Endothelial cell of umbilical vein (primary cell): Measurements from ENCODE around the gene CBS. TPM values are rescaled to one million over a fixed set of nuclear protein-coding genes. Genes with fewer than 3 reads are reported as not detected.

Experiments used
- BruUV-seq: library from RNA; stranded (reverse); fragments of 400-500 nt; replicated peaks from 2 replicates; lab custom pipeline; 2021; lab: Mats Ljungman, UMichigan
- CTCF ChIA-PET: fragments of 300-600, 350-600 bp; sonication (Branson Sonifier 250); formaldehyde crosslinking; loops from one replicate; lab custom pipeline; 2021; ENCODE audit warnings: antibody characterized with exemption, inconsistent platforms; lab: Charles Lee
- POLR2A ChIA-PET: fragments of 300-600, 350-600 bp; sonication (Branson Sonifier 250); formaldehyde crosslinking; loops from one replicate; lab custom pipeline; 2021; ENCODE audit warnings: antibody characterized with exemption, inconsistent platforms; lab: Charles Lee
- DNase-seq: peaks from one replicate; pipeline ENCODE4 v3.0.0-alpha.2; 2011; ENCODE audit warnings: low read depth, low spot score
- FAIRE-seq: peaks from 2 replicates; lab custom pipeline; 2011; peaks lifted over from hg19 to GRCh38; lab: Jason Lieb, UNC
- H2AFZ ChIP-seq: 2 replicates; pipeline ENCODE4 v1.6.0; 2012; ENCODE audit warnings: low read depth, low read length, control low read depth, inconsistent platforms
- H3K27ac ChIP-seq: 2 replicates; pipeline ENCODE4 v1.5.1; 2011; ENCODE audit warnings: low read depth, mild to moderate bottlenecking, control low read depth, low read length, moderate library complexity; ENCODE audit not compliant: insufficient read depth
- H3K27me3 ChIP-seq, 2 experiments: 2 replicates each; pipeline versions ENCODE4 v1.6.0 to v1.6.1; 2011; ENCODE audit warnings: low read length in 2 of 2, mixed read lengths in 1 of 2; ENCODE audit not compliant: control insufficient read depth in 2 of 2, insufficient read depth in 2 of 2
- H3K36me3 ChIP-seq, 2 experiments: 2 replicates in 1 of 2; 3 replicates in 1 of 2; pipeline ENCODE4 v1.5.1; 2011; ENCODE audit warnings: low read length in 2 of 2, mild to moderate bottlenecking in 1 of 2, moderate library complexity in 1 of 2; ENCODE audit not compliant: control insufficient read depth in 2 of 2, insufficient read depth in 2 of 2; ENCODE audit errors: extremely low read depth in 1 of 2
- H3K4me1 ChIP-seq: 3 replicates; pipeline ENCODE4 v1.5.1; 2011; ENCODE audit warnings: mild to moderate bottlenecking, low read length; ENCODE audit not compliant: control insufficient read depth, insufficient read depth; ENCODE audit errors: extremely low read depth
- H3K4me2 ChIP-seq: 2 replicates; pipeline ENCODE4 v1.6.1; 2011; ENCODE audit warnings: low read length, control low read depth, mixed read lengths; ENCODE audit not compliant: insufficient read depth
- H3K4me3 ChIP-seq, 3 experiments: fragments of 200-600 bp in 1 of 3; sonication (generic), shearing (Covaris generic) in 1 of 3; replicated peaks in 1 of 3; 2 replicates each; pipeline ENCODE4 v1.5.1; 2011 to 2016; ENCODE audit warnings: control low read depth in 3 of 3, low read length in 3 of 3, mild to moderate bottlenecking in 2 of 3, inconsistent platforms in 1 of 3, low read depth in 1 of 3, moderate library complexity in 1 of 3; ENCODE audit not compliant: insufficient read depth in 1 of 3
- H3K79me2 ChIP-seq: 2 replicates; pipeline ENCODE4 v1.6.0; 2012; ENCODE audit warnings: low read length, inconsistent platforms; ENCODE audit not compliant: control insufficient read depth, insufficient read depth
- H3K9ac ChIP-seq: replicated peaks from 2 replicates; pipeline ENCODE3; 2011; ENCODE audit warnings: low read length, control low read depth; ENCODE audit not compliant: insufficient read depth; ENCODE audit errors: extremely low read depth
- H3K9me1 ChIP-seq: replicated peaks from 3 replicates; pipeline ENCODE4 v1.6.0; 2011; ENCODE audit warnings: mild to moderate bottlenecking, low read length; ENCODE audit not compliant: control insufficient read depth, insufficient read depth; ENCODE audit errors: extremely low read depth
- H3K9me3 ChIP-seq: replicated peaks from 2 replicates; pipeline ENCODE4 v1.5.1; 2012; ENCODE audit warnings: low read length, inconsistent platforms; ENCODE audit not compliant: control insufficient read depth, insufficient read depth
- H4K20me1 ChIP-seq: replicated peaks from 2 replicates; pipeline ENCODE3; 2011; ENCODE audit warnings: mild to moderate bottlenecking, low read length; ENCODE audit not compliant: control insufficient read depth, insufficient read depth; ENCODE audit errors: extremely low read depth
- EZH2 ChIP-seq: IDR thresholded peaks from 2 replicates; pipeline ENCODE4 v1.6.1; 2012; ENCODE audit warnings: borderline replicate concordance, low read depth, mild to moderate bottlenecking, moderate library complexity, low read length, inconsistent platforms; ENCODE audit not compliant: severe bottlenecking
- FOS ChIP-seq: IDR thresholded peaks from 2 replicates; pipeline ENCODE4 v1.6.1; 2011; ENCODE audit warnings: mild to moderate bottlenecking, low read length, moderate library complexity, borderline replicate concordance; ENCODE audit not compliant: insufficient read depth
- GATA2 ChIP-seq: IDR thresholded peaks from 2 replicates; pipeline ENCODE4 v1.7.0; 2011; ENCODE audit warnings: low read depth, mild to moderate bottlenecking, moderate library complexity, mixed read lengths, low read length; ENCODE audit not compliant: insufficient read length, insufficient read depth
- JUN ChIP-seq: IDR thresholded peaks from 2 replicates; pipeline ENCODE4 v1.6.1; 2011; ENCODE audit warnings: borderline replicate concordance, low read depth; ENCODE audit not compliant: insufficient read length, insufficient read depth
- MYC ChIP-seq: IDR thresholded peaks from one replicate; pipeline ENCODE4 v1.6.1; 2011; ENCODE audit warnings: mild to moderate bottlenecking, low read depth, low read length
- POLR2A ChIP-seq: IDR thresholded peaks from 2 replicates; pipeline ENCODE4 v1.6.1; 2012; ENCODE audit warnings: low read depth, mild to moderate bottlenecking, control low read depth, low read length
- POLR2AphosphoS5 ChIP-seq: IDR thresholded peaks from 2 replicates; pipeline ENCODE4 v1.6.1; 2012; ENCODE audit warnings: low read depth, mild to moderate bottlenecking, control low read depth, low read length, moderate library complexity; ENCODE audit not compliant: insufficient read depth
- dilution Hi-C: fragments of 300-500 bp; cut with MboI; formaldehyde crosslinking; loops from one replicate; pipeline ENCODE4 v1.15.0; 2019; ENCODE audit warnings: low sequenced_read_pairs; ENCODE audit not compliant: extremely low pct_ligation_motif_present
- intact Hi-C: fragments of 100-400 bp; cut with micrococcal nuclease; formaldehyde crosslinking; loops from one replicate; pipeline ENCODE4 v1.10.0; 2022
- polyA plus RNA-seq, 4 experiments: library from polyadenylated mRNA; depleted of rRNA in 3 of 4; stranded (reverse) in 3 of 4; unstranded in 1 of 4; fragments of >200 nt; gene quantifications; 2 replicates each; pipeline versions ENCODE4 v1.2.1 to v1.2.3, GENCODE V29; 2011 to 2012; ENCODE audit warnings: missing spikeins in 1 of 4
- total RNA-seq: library from RNA; stranded (reverse); gene quantifications from 2 replicates; pipeline ENCODE4 v1.2.3, GENCODE V29; 2021
- TF ChIP-seq, protein P1 (sequence below): IDR thresholded peaks from 2 replicates; pipeline ENCODE4 v1.6.1; 2011; ENCODE audit not compliant: insufficient read depth, insufficient read length
- TF ChIP-seq, protein P2 (sequence below), 2 donors: IDR thresholded peaks; 1 replicate in 1 of 2; 2 replicates in 1 of 2; pipeline ENCODE4 v1.5.1; 2011; ENCODE audit warnings: low read length in 2 of 2, mild to moderate bottlenecking in 2 of 2, moderate library complexity in 2 of 2, control low read depth in 1 of 2, inconsistent platforms in 1 of 2, low read depth in 1 of 2; ENCODE audit not compliant: insufficient read depth in 1 of 2; ENCODE audit errors: extremely low read depth in 1 of 2

Gene CBS
- total and polyA plus RNA-seq, 2 donors (not counting 3 experiments of a cell fraction or from before 2014, with no cell fraction given) = 22.0 to 92.9 TPM

DNA sequence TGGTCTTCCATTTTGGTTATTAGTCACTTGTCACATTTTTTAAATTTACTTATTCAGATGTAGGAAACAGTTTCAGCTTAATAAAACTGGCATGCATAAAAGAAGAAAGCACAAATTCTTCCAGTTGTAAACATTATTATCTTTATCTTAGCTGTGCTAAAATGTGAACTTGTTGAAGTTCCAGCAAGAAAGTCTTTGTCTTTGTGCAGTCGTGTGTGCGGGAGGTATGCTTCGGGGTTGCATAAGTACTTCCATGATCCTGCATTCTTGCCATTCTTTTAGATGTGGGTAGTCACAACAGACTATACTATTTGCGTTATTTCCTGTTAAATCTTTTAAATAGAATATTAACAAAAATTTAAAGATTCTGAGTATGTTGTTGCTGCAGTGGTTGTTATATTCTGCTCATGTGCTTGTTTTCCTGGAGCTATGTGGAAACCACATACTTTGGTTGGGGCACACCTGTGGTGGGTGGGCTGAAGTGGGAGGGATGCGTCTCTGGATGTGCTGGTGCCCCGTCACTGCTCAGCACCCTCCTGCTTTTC, 49.9 kb downstream of the CBS start:
- POLR2A ChIA-PET = no interaction called here

DNA sequence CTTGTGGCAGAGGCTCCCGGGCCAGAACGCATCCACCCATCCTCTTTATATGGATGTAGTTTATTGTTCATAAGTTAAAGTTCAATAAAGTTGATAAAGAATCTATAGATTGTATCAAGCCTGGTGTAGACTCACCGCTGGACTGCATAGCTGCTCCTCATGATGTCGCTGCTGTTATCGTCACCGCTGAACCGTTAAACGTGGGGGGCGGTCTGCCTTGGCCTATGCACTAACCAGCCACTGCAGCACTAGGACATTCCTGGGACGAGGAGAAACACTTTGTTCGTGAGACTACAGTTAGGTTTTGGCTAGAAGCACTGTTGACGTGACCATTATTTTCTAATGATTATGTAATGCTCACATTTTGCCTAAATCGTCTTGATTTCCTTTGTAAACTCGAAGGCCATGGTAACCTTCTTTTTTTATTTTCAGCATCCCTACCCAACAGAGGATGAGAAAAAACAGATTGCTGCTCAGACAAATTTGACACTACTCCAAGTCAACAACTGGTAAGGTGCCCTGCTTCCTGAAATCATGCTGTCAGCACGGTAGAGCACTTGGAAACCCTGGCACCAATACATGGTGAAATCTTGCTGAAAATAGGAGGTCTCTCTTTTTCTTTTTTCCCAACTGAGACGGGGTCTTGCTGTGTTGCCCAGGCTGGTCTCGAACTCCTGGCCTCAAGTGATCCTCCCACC, 51.0 kb downstream of the CBS start:
- TF ChIP-seq, protein P1, sequence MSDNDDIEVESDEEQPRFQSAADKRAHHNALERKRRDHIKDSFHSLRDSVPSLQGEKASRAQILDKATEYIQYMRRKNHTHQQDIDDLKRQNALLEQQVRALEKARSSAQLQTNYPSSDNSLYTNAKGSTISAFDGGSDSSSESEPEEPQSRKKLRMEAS = no peak
- TF ChIP-seq FOS = no peak
- no peak for TF ChIP-seq EZH2
- TF ChIP-seq MYC = no peak
- TF ChIP-seq GATA2 = no peak
- TF ChIP-seq, protein P2, sequence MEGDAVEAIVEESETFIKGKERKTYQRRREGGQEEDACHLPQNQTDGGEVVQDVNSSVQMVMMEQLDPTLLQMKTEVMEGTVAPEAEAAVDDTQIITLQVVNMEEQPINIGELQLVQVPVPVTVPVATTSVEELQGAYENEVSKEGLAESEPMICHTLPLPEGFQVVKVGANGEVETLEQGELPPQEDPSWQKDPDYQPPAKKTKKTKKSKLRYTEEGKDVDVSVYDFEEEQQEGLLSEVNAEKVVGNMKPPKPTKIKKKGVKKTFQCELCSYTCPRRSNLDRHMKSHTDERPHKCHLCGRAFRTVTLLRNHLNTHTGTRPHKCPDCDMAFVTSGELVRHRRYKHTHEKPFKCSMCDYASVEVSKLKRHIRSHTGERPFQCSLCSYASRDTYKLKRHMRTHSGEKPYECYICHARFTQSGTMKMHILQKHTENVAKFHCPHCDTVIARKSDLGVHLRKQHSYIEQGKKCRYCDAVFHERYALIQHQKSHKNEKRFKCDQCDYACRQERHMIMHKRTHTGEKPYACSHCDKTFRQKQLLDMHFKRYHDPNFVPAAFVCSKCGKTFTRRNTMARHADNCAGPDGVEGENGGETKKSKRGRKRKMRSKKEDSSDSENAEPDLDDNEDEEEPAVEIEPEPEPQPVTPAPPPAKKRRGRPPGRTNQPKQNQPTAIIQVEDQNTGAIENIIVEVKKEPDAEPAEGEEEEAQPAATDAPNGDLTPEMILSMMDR (IDR thresholded peaks at IDR 0.05; ENCODE audit: extremely low read depth in 1 of 2, insufficient read depth in 1 of 2, low read depth in 1 of 2, low read length in 2 of 2) = no peak
- no peaks in the 10 kb centered on the region for H3K4me1 ChIP-seq
- no peak for DNase-seq
- H3K9ac ChIP-seq = no peak overlapping the region
- CTCF ChIA-PET = no interaction called here
- no TSS peak for BruUV-seq
- H3K4me2 ChIP-seq = no peak overlapping the region
- no peaks in the 10 kb centered on the region for H3K9me1 ChIP-seq
- H3K27me3 ChIP-seq = no peaks in the 10 kb centered on the region
- no peaks in the 10 kb centered on the region for H3K9me3 ChIP-seq
- intact Hi-C loops = no loop called here
- H3K27ac ChIP-seq = no peak overlapping the region
- dilution Hi-C loops = no loop called here
- H2AFZ ChIP-seq = no peak overlapping the region
- no peaks in the 10 kb centered on the region for H4K20me1 ChIP-seq
- no peak overlapping the region for H3K4me3 ChIP-seq
- no peak for FAIRE-seq
- POLR2A ChIA-PET = no interaction called here
- H3K79me2 ChIP-seq = no peaks in the 10 kb centered on the region
- peaks cover 3 to 12% of the 10 kb centered on the region in 2 experiments for H3K36me3 ChIP-seq

More for the DNA sequence above, 49.9 kb downstream of the CBS start:
- H3K9me1 ChIP-seq = no peaks in the 10 kb centered on the region
- no peaks in the 10 kb centered on the region for H3K79me2 ChIP-seq
- no peaks in the 10 kb centered on the region for H3K4me1 ChIP-seq
- H2AFZ ChIP-seq = no peak overlapping the region
- no peak for DNase-seq
- no peak overlapping the region for H3K9ac ChIP-seq
- CTCF ChIA-PET = no interaction called here
- H4K20me1 ChIP-seq = no peaks in the 10 kb centered on the region
- intact Hi-C loops = no loop called here
- H3K27me3 ChIP-seq = no peaks in the 10 kb centered on the region
- no peaks in the 10 kb centered on the region for H3K9me3 ChIP-seq
- no peak overlapping the region for H3K4me3 ChIP-seq
- no peak overlapping the region for H3K27ac ChIP-seq
- H3K36me3 ChIP-seq = peaks cover 3 to 14% of the 10 kb centered on the region in 2 experiments
- no peak overlapping the region for H3K4me2 ChIP-seq
- BruUV-seq = no TSS peak
- dilution Hi-C loops = no loop called here
- TF ChIP-seq GATA2 = no peak
- TF ChIP-seq, protein P1 = no peak
- TF ChIP-seq JUN = no peak
- TF ChIP-seq EZH2 = no peak
- TF ChIP-seq MYC = no peak
- no peak for TF ChIP-seq POLR2AphosphoS5
- TF ChIP-seq FOS = no peak
- TF ChIP-seq POLR2A = no peak
- no peak for FAIRE-seq
